Measurements from ENCODE around the gene KLHDC3. TPM values are rescaled to one million over a fixed set of nuclear protein-coding genes. Genes with fewer than 3 reads are reported as not detected.
A peak's percentile ranks its signal among the peaks of the same experiment; 100 is the strongest.

The KLHDC3 gene
- total and polyA plus RNA-seq, 10 of the 15 experiments (the other 5 are each of a cell fraction or from before 2014, with no cell fraction given): 2.4 to 102 (median 55.4) TPM

DNA sequence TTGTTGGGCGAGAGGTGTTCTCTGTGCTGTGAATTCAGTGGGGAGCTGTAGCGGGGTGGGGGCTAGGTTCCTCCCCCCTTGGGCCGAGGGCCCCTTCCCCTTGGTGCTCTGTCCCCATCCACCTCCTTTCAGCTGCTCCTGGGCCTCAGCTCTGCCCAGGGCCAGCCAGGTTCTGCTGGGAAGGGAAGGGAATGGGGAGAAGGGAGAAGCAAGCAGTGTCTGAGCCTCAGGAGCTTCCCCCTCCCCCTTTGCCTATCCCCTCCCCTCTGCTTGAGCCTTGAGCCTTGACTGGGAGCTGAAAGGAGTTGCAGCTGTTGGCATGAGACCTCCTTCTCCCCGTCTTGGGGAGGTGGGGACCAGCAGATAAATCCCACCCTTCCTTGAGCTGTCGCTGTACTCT is 6.8 kb downstream of the KLHDC3 start:
- peak overlapping the region; percentile 77 for H3K27ac ChIP-seq (ENCODE audit: control insufficient read depth, insufficient read depth)
- POLR2A ChIA-PET: interaction anchor here (0.7 to 2.0 kb wide), 6 partner anchors 9 to 88 kb away, joined by 3 to 6 read pairs (median 4); partner anchors contain the start of genes CUL7 and PPP2R5D
- peak overlapping the region; percentile 70 for H2AFZ ChIP-seq (ENCODE audit: control insufficient read depth, low read depth, low read length)
- H3K36me3 ChIP-seq (ENCODE audit: control insufficient read depth in 2 of 2, insufficient read depth in 2 of 2, low read length in 1 of 2): peaks cover 4 to 10% of the 10 kb centered on the region in 2 experiments
- ATAC-seq: no peak; the same call in 2 of the 3 replicates
- 69% methylated on average over 5 of the region's 5 CpGs for WGBS (ENCODE audit: insufficient coverage, insufficient replicate concordance, low lambda C conversion rate, missing lambda C conversion rate)
- peak overlapping the region; percentile 100; the same call in 1 of the 2 replicates for H3K4me3 ChIP-seq
- RAD21 ChIA-PET (ENCODE audit: unreplicated experiment): interaction anchor here (0.8 to 2.0 kb wide), 2 partner anchors 40 to 41 kb away, joined by 4 to 5 read pairs; partner anchors contain the start of gene PEX6
- H3K79me2 ChIP-seq (ENCODE audit: control insufficient read depth, insufficient read depth, low read length): peaks cover 23% of the 10 kb centered on the region
- peaks cover 16% of the 10 kb centered on the region for H3K4me1 ChIP-seq (ENCODE audit: control insufficient read depth, insufficient read depth, low read length)
- no peaks in the 10 kb centered on the region for H3K27me3 ChIP-seq (replicated peaks in 1 of 2; ENCODE audit: control insufficient read depth in 2 of 2, insufficient read depth in 2 of 2, low read length in 1 of 2)
- BruUV-seq (replicated peaks): TSS peak; percentile 95
- DNase-seq (ENCODE audit: low read depth, low spot score): no peak
- CTCF ChIA-PET: interaction anchor here (0.6 to 1.7 kb wide), 4 partner anchors 38 to 349 kb away, joined by 3 to 7 read pairs (median 3); no protein-coding TSS in a partner anchor
- SMC1A ChIA-PET (ENCODE audit: uncharacterized antibody, unreplicated experiment): interaction anchor here (1.0 to 2.0 kb wide), 3 partner anchors 8 to 119 kb away, joined by 3 to 5 read pairs (median 3); partner anchors contain the start of gene CUL7
- H3K9me3 ChIP-seq (replicated peaks; ENCODE audit: control insufficient read depth, insufficient read depth, low read length): no peaks in the 10 kb centered on the region
- H3K4me2 ChIP-seq (ENCODE audit: control insufficient read depth, insufficient read depth): peak overlapping the region; percentile 85
- H3K9ac ChIP-seq (ENCODE audit: control insufficient read depth, insufficient read depth, low read length): peak overlapping the region; percentile 80
- intact Hi-C loops (cut with micrococcal nuclease; ENCODE audit: unreplicated experiment) (no loop called here), in situ Hi-C loops (cut with MboI) (no loop called here)
- peaks cover 3% of the 10 kb centered on the region; the same call in 1 of the 2 replicates for H4K20me1 ChIP-seq (ENCODE audit: control insufficient read depth, insufficient read depth)
- FAIRE-seq: no peak
- TF ChIP-seq HDGF (IDR thresholded peaks at IDR 0.05) (no peak), TARDBP (IDR thresholded peaks at IDR 0.05; ENCODE audit: borderline replicate concordance) (no peak), RB1 (IDR thresholded peaks at IDR 0.05; ENCODE audit: borderline replicate concordance) (no peak), POU2F2 (IDR thresholded peaks at IDR 0.05; ENCODE audit: borderline replicate concordance, low read depth, low read length) (no peak), ZBED1 (IDR thresholded peaks at IDR 0.05; ENCODE audit: borderline replicate concordance) (no peak), POLR2AphosphoS2 (IDR thresholded peaks at IDR 0.05; ENCODE audit: low read depth, low read length) (no peak), DPF2 (IDR thresholded peaks at IDR 0.05) (no peak), ETV6 (conservative IDR thresholded peaks at IDR 0.05 in 1 of 2, IDR thresholded peaks at IDR 0.05 in 1 of 2; ENCODE audit: borderline replicate concordance in 1 of 2, low read depth in 1 of 2) (no peak), GATAD2B (conservative IDR thresholded peaks at IDR 0.05; ENCODE audit: low read depth) (no peak), SMAD5 (IDR thresholded peaks at IDR 0.05; ENCODE audit: low read depth) (no peak)
- TF ChIP-seq, protein P1, sequence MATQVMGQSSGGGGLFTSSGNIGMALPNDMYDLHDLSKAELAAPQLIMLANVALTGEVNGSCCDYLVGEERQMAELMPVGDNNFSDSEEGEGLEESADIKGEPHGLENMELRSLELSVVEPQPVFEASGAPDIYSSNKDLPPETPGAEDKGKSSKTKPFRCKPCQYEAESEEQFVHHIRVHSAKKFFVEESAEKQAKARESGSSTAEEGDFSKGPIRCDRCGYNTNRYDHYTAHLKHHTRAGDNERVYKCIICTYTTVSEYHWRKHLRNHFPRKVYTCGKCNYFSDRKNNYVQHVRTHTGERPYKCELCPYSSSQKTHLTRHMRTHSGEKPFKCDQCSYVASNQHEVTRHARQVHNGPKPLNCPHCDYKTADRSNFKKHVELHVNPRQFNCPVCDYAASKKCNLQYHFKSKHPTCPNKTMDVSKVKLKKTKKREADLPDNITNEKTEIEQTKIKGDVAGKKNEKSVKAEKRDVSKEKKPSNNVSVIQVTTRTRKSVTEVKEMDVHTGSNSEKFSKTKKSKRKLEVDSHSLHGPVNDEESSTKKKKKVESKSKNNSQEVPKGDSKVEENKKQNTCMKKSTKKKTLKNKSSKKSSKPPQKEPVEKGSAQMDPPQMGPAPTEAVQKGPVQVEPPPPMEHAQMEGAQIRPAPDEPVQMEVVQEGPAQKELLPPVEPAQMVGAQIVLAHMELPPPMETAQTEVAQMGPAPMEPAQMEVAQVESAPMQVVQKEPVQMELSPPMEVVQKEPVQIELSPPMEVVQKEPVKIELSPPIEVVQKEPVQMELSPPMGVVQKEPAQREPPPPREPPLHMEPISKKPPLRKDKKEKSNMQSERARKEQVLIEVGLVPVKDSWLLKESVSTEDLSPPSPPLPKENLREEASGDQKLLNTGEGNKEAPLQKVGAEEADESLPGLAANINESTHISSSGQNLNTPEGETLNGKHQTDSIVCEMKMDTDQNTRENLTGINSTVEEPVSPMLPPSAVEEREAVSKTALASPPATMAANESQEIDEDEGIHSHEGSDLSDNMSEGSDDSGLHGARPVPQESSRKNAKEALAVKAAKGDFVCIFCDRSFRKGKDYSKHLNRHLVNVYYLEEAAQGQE (IDR thresholded peaks at IDR 0.05; ENCODE audit: low read depth, low read length): no peak
- TF ChIP-seq, protein P2, sequence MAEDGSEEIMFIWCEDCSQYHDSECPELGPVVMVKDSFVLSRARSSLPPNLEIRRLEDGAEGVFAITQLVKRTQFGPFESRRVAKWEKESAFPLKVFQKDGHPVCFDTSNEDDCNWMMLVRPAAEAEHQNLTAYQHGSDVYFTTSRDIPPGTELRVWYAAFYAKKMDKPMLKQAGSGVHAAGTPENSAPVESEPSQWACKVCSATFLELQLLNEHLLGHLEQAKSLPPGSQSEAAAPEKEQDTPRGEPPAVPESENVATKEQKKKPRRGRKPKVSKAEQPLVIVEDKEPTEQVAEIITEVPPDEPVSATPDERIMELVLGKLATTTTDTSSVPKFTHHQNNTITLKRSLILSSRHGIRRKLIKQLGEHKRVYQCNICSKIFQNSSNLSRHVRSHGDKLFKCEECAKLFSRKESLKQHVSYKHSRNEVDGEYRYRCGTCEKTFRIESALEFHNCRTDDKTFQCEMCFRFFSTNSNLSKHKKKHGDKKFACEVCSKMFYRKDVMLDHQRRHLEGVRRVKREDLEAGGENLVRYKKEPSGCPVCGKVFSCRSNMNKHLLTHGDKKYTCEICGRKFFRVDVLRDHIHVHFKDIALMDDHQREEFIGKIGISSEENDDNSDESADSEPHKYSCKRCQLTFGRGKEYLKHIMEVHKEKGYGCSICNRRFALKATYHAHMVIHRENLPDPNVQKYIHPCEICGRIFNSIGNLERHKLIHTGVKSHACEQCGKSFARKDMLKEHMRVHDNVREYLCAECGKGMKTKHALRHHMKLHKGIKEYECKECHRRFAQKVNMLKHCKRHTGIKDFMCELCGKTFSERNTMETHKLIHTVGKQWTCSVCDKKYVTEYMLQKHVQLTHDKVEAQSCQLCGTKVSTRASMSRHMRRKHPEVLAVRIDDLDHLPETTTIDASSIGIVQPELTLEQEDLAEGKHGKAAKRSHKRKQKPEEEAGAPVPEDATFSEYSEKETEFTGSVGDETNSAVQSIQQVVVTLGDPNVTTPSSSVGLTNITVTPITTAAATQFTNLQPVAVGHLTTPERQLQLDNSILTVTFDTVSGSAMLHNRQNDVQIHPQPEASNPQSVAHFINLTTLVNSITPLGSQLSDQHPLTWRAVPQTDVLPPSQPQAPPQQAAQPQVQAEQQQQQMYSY (CRISPR knock-in tag; IDR thresholded peaks at IDR 0.05): no peak

Measured in GM12878 (cell line).